ENCODE data around the gene MYO9B. TPM values are rescaled to one million over a fixed set of nuclear protein-coding genes. Genes with fewer than 3 reads are reported as not detected.

The MYO9B gene
- total and polyA plus RNA-seq, 9 of the 15 experiments (the other 6 are each of a cell fraction or from before 2014, with no cell fraction given): 2.4 to 77.6 (median 23.0) TPM

DNA sequence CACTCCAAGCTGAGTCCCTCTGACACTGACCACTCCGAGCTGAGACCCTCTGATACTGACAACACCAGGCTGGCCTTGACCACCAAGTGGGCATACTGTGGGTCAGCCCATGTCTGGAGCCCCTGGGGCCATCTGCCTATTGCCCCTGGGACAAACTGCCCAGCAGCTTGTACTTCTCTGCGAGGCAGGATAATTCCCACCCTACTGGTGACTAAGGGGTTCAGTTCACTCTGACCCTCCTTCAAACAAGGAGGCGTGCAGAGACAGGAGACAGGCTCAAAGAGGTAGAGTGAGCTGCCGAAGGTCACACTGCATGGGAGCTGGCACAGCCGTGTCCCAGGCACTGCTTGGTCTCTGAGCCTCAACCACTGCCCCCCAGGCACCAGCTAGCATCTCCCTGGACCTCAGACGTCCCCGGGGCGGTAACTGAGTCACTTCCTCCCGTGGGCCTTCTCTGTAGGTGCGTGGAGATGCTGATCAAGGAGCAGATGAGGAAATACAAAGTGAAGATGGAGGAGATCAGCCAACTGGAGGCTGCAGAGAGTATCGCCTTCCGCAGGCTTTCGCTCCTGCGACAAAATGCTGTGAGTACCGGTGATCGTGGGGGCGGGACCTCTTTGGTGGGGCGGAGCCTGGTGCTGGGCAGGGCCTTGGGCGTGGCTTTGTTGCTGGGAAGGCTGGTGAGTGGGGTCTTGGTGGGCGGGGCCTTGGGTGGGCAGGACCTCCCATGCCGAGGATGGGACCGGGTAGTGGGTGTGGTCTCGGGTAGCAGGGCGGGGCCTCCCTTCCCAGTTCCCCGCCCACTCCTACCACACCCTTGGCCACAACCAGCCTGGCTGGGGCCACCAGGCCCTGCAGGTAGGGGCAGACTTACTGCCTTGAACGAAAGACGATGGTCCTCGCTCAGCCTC lies 133.8 kb downstream of the MYO9B start (continued):
- TF ChIP-seq, protein P1, sequence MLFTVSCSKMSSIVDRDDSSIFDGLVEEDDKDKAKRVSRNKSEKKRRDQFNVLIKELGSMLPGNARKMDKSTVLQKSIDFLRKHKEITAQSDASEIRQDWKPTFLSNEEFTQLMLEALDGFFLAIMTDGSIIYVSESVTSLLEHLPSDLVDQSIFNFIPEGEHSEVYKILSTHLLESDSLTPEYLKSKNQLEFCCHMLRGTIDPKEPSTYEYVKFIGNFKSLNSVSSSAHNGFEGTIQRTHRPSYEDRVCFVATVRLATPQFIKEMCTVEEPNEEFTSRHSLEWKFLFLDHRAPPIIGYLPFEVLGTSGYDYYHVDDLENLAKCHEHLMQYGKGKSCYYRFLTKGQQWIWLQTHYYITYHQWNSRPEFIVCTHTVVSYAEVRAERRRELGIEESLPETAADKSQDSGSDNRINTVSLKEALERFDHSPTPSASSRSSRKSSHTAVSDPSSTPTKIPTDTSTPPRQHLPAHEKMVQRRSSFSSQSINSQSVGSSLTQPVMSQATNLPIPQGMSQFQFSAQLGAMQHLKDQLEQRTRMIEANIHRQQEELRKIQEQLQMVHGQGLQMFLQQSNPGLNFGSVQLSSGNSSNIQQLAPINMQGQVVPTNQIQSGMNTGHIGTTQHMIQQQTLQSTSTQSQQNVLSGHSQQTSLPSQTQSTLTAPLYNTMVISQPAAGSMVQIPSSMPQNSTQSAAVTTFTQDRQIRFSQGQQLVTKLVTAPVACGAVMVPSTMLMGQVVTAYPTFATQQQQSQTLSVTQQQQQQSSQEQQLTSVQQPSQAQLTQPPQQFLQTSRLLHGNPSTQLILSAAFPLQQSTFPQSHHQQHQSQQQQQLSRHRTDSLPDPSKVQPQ (CRISPR knock-in tag; IDR thresholded peaks at IDR 0.05; ENCODE audit: borderline replicate concordance): no peak
- TF ChIP-seq SP1 (CRISPR knock-in tag; IDR thresholded peaks at IDR 0.05) (peak; percentile 84), EGR1 (conservative IDR thresholded peaks at IDR 0.05) (peak; percentile 50), ZBTB7A (IDR thresholded peaks at IDR 0.05; ENCODE audit: borderline replicate concordance, control insufficient read depth, low read depth, low read length) (peak; percentile 93)
- TF ChIP-seq, protein P2, sequence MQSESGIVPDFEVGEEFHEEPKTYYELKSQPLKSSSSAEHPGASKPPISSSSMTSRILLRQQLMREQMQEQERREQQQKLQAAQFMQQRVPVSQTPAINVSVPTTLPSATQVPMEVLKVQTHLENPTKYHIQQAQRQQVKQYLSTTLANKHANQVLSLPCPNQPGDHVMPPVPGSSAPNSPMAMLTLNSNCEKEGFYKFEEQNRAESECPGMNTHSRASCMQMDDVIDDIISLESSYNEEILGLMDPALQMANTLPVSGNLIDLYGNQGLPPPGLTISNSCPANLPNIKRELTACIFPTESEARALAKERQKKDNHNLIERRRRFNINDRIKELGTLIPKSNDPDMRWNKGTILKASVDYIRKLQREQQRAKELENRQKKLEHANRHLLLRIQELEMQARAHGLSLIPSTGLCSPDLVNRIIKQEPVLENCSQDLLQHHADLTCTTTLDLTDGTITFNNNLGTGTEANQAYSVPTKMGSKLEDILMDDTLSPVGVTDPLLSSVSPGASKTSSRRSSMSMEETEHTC (IDR thresholded peaks at IDR 0.05): no peak
